ENCODE data around the gene PARVG. TPM values are rescaled to one million over a fixed set of nuclear protein-coding genes. Genes with fewer than 3 reads are reported as not detected.

The PARVG gene
- total RNA-seq, 4 donors from 2014 or later, result 1.00 to 37.8 (median 20.6) TPM

DNA sequence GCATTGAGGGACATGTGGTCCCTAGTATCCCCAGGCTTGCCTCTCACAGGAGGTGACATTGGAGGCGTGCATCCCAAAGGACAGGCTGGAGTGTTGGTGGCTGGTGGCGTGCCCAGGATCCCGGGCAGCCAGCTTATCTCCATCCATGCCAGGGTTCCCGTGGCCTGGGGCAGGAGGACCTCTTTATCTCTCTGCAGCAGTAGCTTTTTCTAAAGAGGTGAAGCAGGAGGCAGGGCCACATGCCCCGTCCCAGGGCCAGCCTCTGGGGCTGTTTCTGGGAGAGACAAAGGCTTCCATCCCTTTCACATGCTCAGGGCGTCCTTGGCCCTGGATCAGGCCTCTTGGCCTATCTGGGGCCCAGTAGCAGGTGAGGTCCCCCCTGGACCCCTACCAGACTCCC lies 19.7 kb downstream of the PARVG start:
- no peak for DNase-seq
- Histone ChIP-seq H3K9me3 (no peaks in the 10 kb centered on the region), H3K4me3 (no peak overlapping the region), H3K36me3 (no peaks in the 10 kb centered on the region), H3K4me1 (no peaks in the 10 kb centered on the region), H3K27ac (no peak overlapping the region), H3K27me3 (no peaks in the 10 kb centered on the region)
- intact Hi-C loops (cut with DNase I; ENCODE audit: low total_unique reads) (no loop called here), in situ Hi-C loops (cut with MboI; ENCODE audit: low pct_ligation_motif_present in 1 of 4, low pct_unique_long_range_greater_than_20kb in 1 of 4, low sequenced_read_pairs in 3 of 4) (no loop called here)
- WGBS, 2 donors (ENCODE audit: low coverage in 1 of 2), result 88% methylated on average over 6 of the region's 6 CpGs; no CpG with 5 or more reads in 1 of the 2 donors
- TF ChIP-seq POLR2A (IDR thresholded peaks at IDR 0.05) (no peak), EP300 (IDR thresholded peaks at IDR 0.05; ENCODE audit: low read depth) (no peak), POLR2AphosphoS5 (IDR thresholded peaks at IDR 0.05) (no peak)
- TF ChIP-seq, protein P1, sequence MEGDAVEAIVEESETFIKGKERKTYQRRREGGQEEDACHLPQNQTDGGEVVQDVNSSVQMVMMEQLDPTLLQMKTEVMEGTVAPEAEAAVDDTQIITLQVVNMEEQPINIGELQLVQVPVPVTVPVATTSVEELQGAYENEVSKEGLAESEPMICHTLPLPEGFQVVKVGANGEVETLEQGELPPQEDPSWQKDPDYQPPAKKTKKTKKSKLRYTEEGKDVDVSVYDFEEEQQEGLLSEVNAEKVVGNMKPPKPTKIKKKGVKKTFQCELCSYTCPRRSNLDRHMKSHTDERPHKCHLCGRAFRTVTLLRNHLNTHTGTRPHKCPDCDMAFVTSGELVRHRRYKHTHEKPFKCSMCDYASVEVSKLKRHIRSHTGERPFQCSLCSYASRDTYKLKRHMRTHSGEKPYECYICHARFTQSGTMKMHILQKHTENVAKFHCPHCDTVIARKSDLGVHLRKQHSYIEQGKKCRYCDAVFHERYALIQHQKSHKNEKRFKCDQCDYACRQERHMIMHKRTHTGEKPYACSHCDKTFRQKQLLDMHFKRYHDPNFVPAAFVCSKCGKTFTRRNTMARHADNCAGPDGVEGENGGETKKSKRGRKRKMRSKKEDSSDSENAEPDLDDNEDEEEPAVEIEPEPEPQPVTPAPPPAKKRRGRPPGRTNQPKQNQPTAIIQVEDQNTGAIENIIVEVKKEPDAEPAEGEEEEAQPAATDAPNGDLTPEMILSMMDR (IDR thresholded peaks at IDR 0.05), result no peak

DNA sequence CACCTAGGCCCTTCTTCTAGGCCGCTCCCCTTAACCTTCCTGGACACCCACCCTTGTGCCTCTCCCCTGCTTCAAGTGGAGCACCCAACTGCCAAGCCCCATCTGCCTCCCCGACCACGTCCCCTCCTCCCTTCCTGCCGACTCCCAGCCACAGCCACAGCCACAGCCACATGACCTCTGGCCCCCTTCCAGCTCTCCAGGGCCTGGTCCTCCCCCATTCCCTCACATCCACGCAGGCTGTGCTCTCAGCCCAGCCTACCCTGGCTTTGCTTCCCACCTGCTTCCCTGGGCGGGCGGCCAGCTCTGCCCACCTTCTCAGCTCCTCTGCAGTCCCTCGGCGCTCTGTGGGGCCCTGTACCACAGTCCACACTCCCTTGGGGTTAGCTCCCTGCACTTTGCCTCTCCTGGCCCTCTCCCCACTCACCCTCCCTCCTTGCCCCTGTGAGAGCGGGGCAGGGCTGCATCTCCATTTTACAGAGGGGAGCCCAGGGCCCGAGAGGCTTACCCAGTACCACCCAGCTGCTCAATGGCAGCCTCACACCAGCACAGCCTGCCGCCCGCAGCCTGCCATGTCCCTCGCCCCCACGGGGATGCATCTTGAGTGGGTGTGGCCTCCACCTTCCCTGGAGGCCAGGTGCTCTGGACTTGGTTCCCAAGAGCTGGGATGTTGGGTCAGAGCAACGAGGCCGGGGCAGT lies 20.3 kb downstream of the PARVG start:
- DNase-seq, result no peak

DNA sequence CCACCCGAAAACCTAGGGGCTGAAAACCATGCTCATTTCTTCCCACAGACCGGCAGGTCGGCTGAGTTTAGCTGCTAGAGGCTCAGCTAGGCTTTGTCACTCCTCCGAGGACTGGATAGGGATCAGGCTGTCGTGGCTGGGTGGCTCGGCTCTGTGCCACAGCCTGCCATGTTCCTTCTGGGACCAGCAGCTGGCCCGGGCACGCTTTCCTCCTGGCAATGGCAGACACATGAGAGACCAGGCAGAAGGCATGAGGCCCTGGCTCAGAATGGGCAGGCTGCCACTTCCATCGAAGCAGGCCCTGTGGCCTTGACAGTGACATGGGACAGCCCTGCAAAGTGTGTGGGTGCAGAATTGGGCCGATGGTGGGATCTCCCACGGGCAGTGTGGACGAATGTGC lies 20.9 kb downstream of the PARVG start:
- WGBS, 2 donors (ENCODE audit: low coverage in 1 of 2), result 88% methylated on average over 12 of the region's 12 CpGs; no CpG with 5 or more reads in 1 of the 2 donors
- in situ Hi-C loops (cut with MboI; ENCODE audit: low pct_ligation_motif_present in 1 of 4, low pct_unique_long_range_greater_than_20kb in 1 of 4, low sequenced_read_pairs in 3 of 4) (no loop called here), intact Hi-C loops (cut with DNase I; ENCODE audit: low total_unique reads) (no loop called here)
- no peak for TF ChIP-seq EP300 (IDR thresholded peaks at IDR 0.05; ENCODE audit: low read depth)
- TF ChIP-seq POLR2AphosphoS5 (IDR thresholded peaks at IDR 0.05), result no peak
- no peak for TF ChIP-seq POLR2A (IDR thresholded peaks at IDR 0.05)
- TF ChIP-seq, protein P1 (IDR thresholded peaks at IDR 0.05), result no peak
- DNase-seq, result no peak
- no peaks in the 10 kb centered on the region for H3K36me3 ChIP-seq
- no peaks in the 10 kb centered on the region for H3K4me1 ChIP-seq
- H3K9me3 ChIP-seq, result no peaks in the 10 kb centered on the region
- H3K4me3 ChIP-seq, result no peak overlapping the region
- H3K27ac ChIP-seq, result no peak overlapping the region
- no peaks in the 10 kb centered on the region for H3K27me3 ChIP-seq

More for the DNA sequence above, 20.3 kb downstream of the PARVG start:
- no peak overlapping the region for H3K4me3 ChIP-seq
- no peak for TF ChIP-seq POLR2A (IDR thresholded peaks at IDR 0.05)
- no peak for TF ChIP-seq POLR2AphosphoS5 (IDR thresholded peaks at IDR 0.05)
- no peak for TF ChIP-seq EP300 (IDR thresholded peaks at IDR 0.05; ENCODE audit: low read depth)
- TF ChIP-seq, protein P1 (IDR thresholded peaks at IDR 0.05), result no peak
- H3K27me3 ChIP-seq, result no peaks in the 10 kb centered on the region
- in situ Hi-C loops (cut with MboI; ENCODE audit: low pct_ligation_motif_present in 1 of 4, low pct_unique_long_range_greater_than_20kb in 1 of 4, low sequenced_read_pairs in 3 of 4), result no loop called here
- no peak overlapping the region for H3K27ac ChIP-seq
- no peaks in the 10 kb centered on the region for H3K9me3 ChIP-seq
- 57 to 77% methylated on average over 4 to 17 of the region's 17 CpGs for WGBS, 2 donors (ENCODE audit: low coverage in 1 of 2)
- intact Hi-C loops (cut with DNase I; ENCODE audit: low total_unique reads), result no loop called here
- H3K4me1 ChIP-seq, result no peaks in the 10 kb centered on the region
- H3K36me3 ChIP-seq, result no peaks in the 10 kb centered on the region

DNA sequence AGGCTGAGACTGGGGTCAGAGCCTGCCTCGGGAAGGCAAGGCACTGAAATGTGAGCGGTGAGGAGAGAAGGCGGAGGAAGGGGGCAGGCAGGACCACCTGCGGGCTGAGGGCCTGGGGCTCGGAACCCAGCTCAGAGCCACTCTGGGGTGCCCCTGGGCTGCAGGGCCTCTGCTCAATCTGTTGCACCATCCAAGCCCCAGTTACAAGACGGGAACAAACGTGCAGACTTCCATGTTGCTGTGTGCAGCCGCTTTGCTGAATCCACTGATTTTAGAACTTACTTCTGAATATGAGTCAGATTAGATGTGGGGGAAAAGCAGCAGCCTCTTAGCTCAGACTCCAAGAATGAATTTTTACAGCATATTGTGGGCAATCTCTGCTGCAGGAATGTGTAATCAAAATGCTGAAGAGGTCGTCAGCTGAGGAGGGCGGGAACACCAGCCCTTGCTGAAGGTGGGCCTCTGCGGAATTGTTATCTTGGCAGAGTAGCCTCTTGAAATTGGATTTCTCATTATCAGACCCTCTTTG lies 21.6 kb downstream of the PARVG start:
- no peak for DNase-seq
- in situ Hi-C loops (cut with MboI; ENCODE audit: low pct_ligation_motif_present in 1 of 4, low pct_unique_long_range_greater_than_20kb in 1 of 4, low sequenced_read_pairs in 3 of 4) (no loop called here), intact Hi-C loops (cut with DNase I; ENCODE audit: low total_unique reads) (no loop called here)
- WGBS, 2 donors (ENCODE audit: low coverage in 1 of 2), result 73% methylated on average over 7 to 11 of the region's 11 CpGs
- Histone ChIP-seq H3K36me3 (no peaks in the 10 kb centered on the region), H3K27ac (no peak overlapping the region), H3K9me3 (no peaks in the 10 kb centered on the region), H3K27me3 (no peaks in the 10 kb centered on the region), H3K4me1 (no peaks in the 10 kb centered on the region), H3K4me3 (no peak overlapping the region)
- TF ChIP-seq EP300 (IDR thresholded peaks at IDR 0.05; ENCODE audit: low read depth) (no peak), POLR2AphosphoS5 (IDR thresholded peaks at IDR 0.05) (no peak), POLR2A (IDR thresholded peaks at IDR 0.05) (no peak)
- TF ChIP-seq, protein P1 (IDR thresholded peaks at IDR 0.05), result no peak
